Breast epithelium (tissue), 4 donors: ENCODE data around the gene PTPRN2. TPM values are rescaled to one million over a fixed set of nuclear protein-coding genes. Genes with fewer than 3 reads are reported as not detected.

Source experiments
- DNase-seq, 2 donors: peaks; one replicate each; pipeline ENCODE4 v3.0.0-alpha.2; 2019; ENCODE audit warnings: low spot score in 2 of 2
- H3K27ac ChIP-seq, 2 donors: fragments of 200-600 bp; sonication (generic) in 1 of 2; one replicate each; pipeline ENCODE4 v1.5.1; 2016 to 2019; ENCODE audit warnings: mild to moderate bottlenecking in 1 of 2
- H3K27me3 ChIP-seq, 2 donors: fragments of 200-600 bp; sonication (generic) in 1 of 2; one replicate each; pipeline versions ENCODE4 v1.5.1 to v1.6.0; 2017 to 2019; ENCODE audit warnings: control low read depth in 1 of 2, mild to moderate bottlenecking in 1 of 2
- H3K36me3 ChIP-seq: fragments of 200-600 bp; one replicate; pipeline ENCODE4 v1.5.1; 2019
- H3K4me1 ChIP-seq, 2 donors: fragments of 200-600 bp; sonication (generic); one replicate each; pipeline ENCODE4 v1.5.1; 2016 to 2019; ENCODE audit warnings: control low read depth in 1 of 2
- H3K4me3 ChIP-seq, 3 donors: fragments of 200-600 bp; sonication (generic); 1 replicate in 2 of 3; 2 replicates in 1 of 3; pipeline ENCODE4 v1.5.1; 2016 to 2019; ENCODE audit warnings: mild to moderate bottlenecking in 3 of 3, moderate library complexity in 2 of 3
- H3K9me3 ChIP-seq, 2 donors: fragments of 200-600 bp; sonication (generic) in 1 of 2; one replicate each; pipeline ENCODE4 v1.5.1; 2016 to 2019; ENCODE audit warnings: control low read depth in 1 of 2
- POLR2A ChIP-seq: fragments of 450-650 bp; IDR thresholded peaks from one replicate; pipeline ENCODE4 v1.6.1; 2016; ENCODE audit warnings: antibody characterized with exemption, mild to moderate bottlenecking, moderate library complexity
- POLR2AphosphoS5 ChIP-seq, 3 donors: sonication (generic); formaldehyde crosslinking; IDR thresholded peaks; one replicate each; pipeline ENCODE4 v1.6.1; 2017; ENCODE audit warnings: antibody characterized with exemption in 3 of 3
- intact Hi-C: fragments of 100-400 bp; cut with DNase I; formaldehyde crosslinking; loops from one replicate; pipeline ENCODE4 v1.15.1; 2023; ENCODE audit warnings: low total_unique reads
- total RNA-seq, 3 donors: library from RNA; depleted of rRNA; stranded (reverse); fragments of >200 nt; gene quantifications; one replicate each; pipeline ENCODE4 v1.1.0, GENCODE V29; 2016
- TF ChIP-seq, protein P1 (sequence below), 3 donors: fragments of 450-650 bp; IDR thresholded peaks; one replicate each; pipeline ENCODE4 v1.5.1; 2016 to 2017; ENCODE audit warnings: antibody characterized with exemption in 3 of 3, mild to moderate bottlenecking in 3 of 3, moderate library complexity in 3 of 3

The PTPRN2 gene
- total RNA-seq, 3 donors from 2014 or later: 1.6 to 2.2 (median 2.2) TPM

DNA sequence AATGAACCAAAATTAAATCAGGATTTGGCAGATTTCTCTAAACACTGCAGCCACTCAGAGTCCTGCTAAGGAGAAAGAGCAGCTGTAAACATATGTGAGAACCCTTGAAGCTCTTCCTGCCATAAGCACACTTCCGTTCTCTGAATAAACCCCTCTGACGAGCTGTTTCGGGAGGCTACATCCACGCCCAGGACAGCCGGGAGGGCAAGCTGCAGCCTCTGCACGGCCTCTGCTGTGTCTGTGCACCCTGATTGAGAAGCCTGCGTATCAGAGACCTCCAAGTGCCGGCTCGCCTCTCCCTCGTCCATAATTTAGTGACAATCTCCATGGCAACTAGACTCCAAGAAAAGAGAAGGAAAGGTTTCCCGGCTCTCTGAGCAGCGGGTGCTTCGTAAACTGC, 114.4 kb downstream of the PTPRN2 start:
- Histone ChIP-seq H3K27ac (no peak overlapping the region), H3K36me3 (no peaks in the 10 kb centered on the region)

DNA sequence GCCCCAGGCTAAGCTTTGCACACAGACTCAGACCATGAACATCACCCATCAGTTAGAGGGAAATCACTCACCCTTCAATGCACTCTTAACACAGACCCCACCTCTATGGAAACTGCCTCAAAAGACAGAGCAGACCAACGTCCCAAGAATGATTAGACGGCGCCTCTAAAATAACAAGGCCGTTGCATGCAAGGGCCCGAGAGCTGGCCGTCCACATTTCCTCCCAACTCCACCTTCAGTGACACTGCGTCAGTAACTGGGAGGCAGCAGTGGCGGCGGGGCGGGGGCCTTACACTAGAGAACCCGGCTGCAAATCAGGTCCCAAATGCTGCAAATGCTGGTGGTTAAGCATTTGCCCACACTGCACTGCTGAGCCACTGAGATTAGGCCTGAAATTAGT, 115.0 kb downstream of the PTPRN2 start:
- no peaks in the 10 kb centered on the region for H3K9me3 ChIP-seq
- H3K27me3 ChIP-seq: peaks cover 0 to 21% of the 10 kb centered on the region in 2 donors
- no peak overlapping the region for H3K27ac ChIP-seq
- DNase-seq: no peak
- intact Hi-C loops: no loop called here
- H3K4me1 ChIP-seq: no peaks in the 10 kb centered on the region
- no peak overlapping the region for H3K4me3 ChIP-seq
- H3K36me3 ChIP-seq: no peaks in the 10 kb centered on the region
- no peak for TF ChIP-seq POLR2A
- TF ChIP-seq, protein P1, sequence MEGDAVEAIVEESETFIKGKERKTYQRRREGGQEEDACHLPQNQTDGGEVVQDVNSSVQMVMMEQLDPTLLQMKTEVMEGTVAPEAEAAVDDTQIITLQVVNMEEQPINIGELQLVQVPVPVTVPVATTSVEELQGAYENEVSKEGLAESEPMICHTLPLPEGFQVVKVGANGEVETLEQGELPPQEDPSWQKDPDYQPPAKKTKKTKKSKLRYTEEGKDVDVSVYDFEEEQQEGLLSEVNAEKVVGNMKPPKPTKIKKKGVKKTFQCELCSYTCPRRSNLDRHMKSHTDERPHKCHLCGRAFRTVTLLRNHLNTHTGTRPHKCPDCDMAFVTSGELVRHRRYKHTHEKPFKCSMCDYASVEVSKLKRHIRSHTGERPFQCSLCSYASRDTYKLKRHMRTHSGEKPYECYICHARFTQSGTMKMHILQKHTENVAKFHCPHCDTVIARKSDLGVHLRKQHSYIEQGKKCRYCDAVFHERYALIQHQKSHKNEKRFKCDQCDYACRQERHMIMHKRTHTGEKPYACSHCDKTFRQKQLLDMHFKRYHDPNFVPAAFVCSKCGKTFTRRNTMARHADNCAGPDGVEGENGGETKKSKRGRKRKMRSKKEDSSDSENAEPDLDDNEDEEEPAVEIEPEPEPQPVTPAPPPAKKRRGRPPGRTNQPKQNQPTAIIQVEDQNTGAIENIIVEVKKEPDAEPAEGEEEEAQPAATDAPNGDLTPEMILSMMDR (IDR thresholded peaks at IDR 0.05): no peak
- no peak for TF ChIP-seq POLR2AphosphoS5 (IDR thresholded peaks at IDR 0.05)

More for the DNA sequence above, 114.4 kb downstream of the PTPRN2 start:
- TF ChIP-seq POLR2A (no peak), POLR2AphosphoS5 (IDR thresholded peaks at IDR 0.05) (no peak)
- intact Hi-C loops: no loop called here
- no peak for DNase-seq
- no peaks in the 10 kb centered on the region for H3K4me1 ChIP-seq
- no peaks in the 10 kb centered on the region for H3K9me3 ChIP-seq
- no peak overlapping the region for H3K4me3 ChIP-seq
- H3K27me3 ChIP-seq: peaks cover 0 to 15% of the 10 kb centered on the region in 2 donors

DNA sequence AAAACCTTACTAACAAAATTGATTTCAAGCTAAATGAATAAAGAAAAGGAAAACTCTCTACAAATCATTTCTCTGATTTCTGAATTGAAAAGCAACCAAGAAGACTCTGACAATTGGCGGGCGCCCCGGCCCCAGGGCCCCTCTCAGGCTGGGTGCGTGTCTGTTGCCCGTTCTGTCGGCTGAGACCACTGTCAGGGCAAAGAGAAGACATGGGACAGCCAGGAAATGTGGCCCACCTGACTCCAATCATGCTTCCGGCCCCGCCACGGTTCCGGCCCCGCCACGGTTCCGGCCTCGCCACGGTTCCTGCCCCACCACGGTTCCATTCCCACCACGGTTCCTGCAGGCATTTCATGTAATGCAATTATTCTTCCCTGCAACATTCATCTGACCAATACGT, 115.9 kb downstream of the PTPRN2 start:
- no peaks in the 10 kb centered on the region for H3K9me3 ChIP-seq
- H3K4me3 ChIP-seq: no peak overlapping the region
- intact Hi-C loops: no loop called here

DNA sequence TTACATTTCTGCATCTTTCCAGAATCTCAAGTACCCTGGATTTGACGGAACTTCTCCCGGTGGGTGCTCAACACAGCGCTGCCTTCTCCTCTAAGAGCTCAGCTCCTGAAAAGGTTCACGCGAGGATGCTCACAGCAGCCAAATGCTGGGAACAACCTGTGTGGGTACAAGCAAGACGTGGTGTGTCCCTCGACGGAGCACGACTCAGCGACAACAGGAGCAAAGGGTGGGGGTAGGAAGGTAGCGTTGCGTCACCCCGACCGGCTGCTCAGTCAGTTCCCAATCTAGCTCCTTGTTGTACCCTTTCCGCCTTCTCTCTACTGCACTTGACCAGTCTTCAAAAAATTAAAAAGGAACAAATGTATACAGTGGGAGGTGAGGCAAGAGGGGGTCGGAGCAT, 117.3 kb downstream of the PTPRN2 start:
- no peaks in the 10 kb centered on the region for H3K36me3 ChIP-seq
- H3K4me3 ChIP-seq: no peak overlapping the region
- no peak for DNase-seq
- no peak overlapping the region for H3K27ac ChIP-seq
- H3K27me3 ChIP-seq: peaks cover 0 to 28% of the 10 kb centered on the region in 2 donors
- TF ChIP-seq POLR2AphosphoS5 (IDR thresholded peaks at IDR 0.05) (no peak), POLR2A (no peak)
- TF ChIP-seq, protein P1 (IDR thresholded peaks at IDR 0.05): no peak
- H3K9me3 ChIP-seq: no peaks in the 10 kb centered on the region
- H3K4me1 ChIP-seq: no peaks in the 10 kb centered on the region
- intact Hi-C loops: no loop called here

More for the DNA sequence above, 115.9 kb downstream of the PTPRN2 start:
- Histone ChIP-seq H3K27ac (no peak overlapping the region), H3K4me1 (no peaks in the 10 kb centered on the region), H3K27me3 (peaks cover 0 to 28% of the 10 kb centered on the region in 2 donors), H3K36me3 (no peaks in the 10 kb centered on the region)
- TF ChIP-seq, protein P1 (IDR thresholded peaks at IDR 0.05): no peak
- no peak for DNase-seq

DNA sequence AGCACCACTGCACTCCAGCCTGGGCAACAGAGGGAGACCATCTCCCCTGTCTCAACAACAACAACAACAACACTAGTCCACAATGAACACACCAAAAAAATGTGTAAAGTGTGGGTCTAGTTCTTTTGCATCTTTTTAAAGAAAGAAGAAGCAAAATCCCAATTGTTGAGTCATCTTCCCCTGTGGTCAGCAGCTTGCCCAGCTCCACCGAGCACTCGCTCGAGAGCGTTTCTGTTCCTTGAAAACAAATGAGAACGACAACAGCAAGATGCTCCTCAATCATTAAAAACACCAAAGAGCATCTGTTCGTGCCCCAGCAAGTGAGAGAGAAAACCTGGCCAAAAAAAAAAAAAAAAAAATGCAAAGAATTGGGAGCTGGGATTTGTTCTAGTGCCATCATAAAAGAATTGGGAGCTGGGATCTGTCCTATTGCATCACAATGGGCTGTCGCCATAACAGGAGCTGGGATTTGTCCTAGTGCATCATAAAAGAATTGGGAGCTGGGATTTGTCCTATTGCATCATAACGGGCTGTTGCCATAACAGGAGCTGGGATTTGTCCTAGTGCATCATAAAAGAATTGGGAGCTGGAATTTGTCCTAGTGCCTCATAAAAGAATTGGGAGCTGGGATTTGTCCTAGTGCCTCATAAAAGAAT, 118.1 kb downstream of the PTPRN2 start:
- Histone ChIP-seq H3K4me3 (no peak overlapping the region), H3K27me3 (peaks cover 0 to 23% of the 10 kb centered on the region in 2 donors), H3K36me3 (no peaks in the 10 kb centered on the region), H3K9me3 (no peaks in the 10 kb centered on the region), H3K4me1 (no peaks in the 10 kb centered on the region), H3K27ac (no peak overlapping the region)
- intact Hi-C loops: no loop called here
- no peak for DNase-seq
- TF ChIP-seq, protein P1 (IDR thresholded peaks at IDR 0.05): no peak
- TF ChIP-seq POLR2AphosphoS5 (IDR thresholded peaks at IDR 0.05) (no peak), POLR2A (no peak)
